ENCODE measurements around the gene CHPF2.
A peak's percentile ranks its signal among the peaks of the same experiment; 100 is the strongest.

DNA sequence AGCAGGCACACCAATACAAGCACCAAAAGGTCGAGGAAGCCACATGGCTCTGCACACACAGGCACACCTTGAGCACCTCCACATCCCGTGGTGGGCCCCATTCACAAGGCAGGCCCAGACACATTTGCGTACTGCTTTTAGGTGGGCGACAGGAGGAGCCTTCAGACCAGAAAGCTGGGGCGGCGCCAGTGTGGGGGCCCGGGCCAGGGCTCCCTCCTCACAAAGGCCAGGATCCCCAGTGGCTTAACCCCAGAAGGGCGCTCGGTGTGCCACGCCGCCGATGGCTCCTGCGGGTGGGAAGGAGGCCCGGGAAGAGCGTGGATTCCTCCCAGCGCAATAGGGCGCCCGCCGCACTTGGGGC, 19.0 kb downstream of the CHPF2 start:
- TF ChIP-seq POLR2A (IDR thresholded peaks at IDR 0.05) = no peak
- TF ChIP-seq, protein P1, sequence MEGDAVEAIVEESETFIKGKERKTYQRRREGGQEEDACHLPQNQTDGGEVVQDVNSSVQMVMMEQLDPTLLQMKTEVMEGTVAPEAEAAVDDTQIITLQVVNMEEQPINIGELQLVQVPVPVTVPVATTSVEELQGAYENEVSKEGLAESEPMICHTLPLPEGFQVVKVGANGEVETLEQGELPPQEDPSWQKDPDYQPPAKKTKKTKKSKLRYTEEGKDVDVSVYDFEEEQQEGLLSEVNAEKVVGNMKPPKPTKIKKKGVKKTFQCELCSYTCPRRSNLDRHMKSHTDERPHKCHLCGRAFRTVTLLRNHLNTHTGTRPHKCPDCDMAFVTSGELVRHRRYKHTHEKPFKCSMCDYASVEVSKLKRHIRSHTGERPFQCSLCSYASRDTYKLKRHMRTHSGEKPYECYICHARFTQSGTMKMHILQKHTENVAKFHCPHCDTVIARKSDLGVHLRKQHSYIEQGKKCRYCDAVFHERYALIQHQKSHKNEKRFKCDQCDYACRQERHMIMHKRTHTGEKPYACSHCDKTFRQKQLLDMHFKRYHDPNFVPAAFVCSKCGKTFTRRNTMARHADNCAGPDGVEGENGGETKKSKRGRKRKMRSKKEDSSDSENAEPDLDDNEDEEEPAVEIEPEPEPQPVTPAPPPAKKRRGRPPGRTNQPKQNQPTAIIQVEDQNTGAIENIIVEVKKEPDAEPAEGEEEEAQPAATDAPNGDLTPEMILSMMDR (IDR thresholded peaks at IDR 0.05) = peak in 1 of 3 donors; percentile 8

Data from breast epithelium (tissue), 3 donors.